AG04450 (cell line): ENCODE results near the gene ICAM5. TPM values are rescaled to one million over a fixed set of nuclear protein-coding genes. Genes with fewer than 3 reads are reported as not detected.

Experiments used
- CTCF ChIA-PET: fragments of 300-600, 350-600 bp; formaldehyde crosslinking; extraction: SDS; loops from one replicate; lab custom pipeline; 2022; ENCODE audit warnings: antibody characterized with exemption, inconsistent platforms; lab: Charles Lee
- POLR2A ChIA-PET: fragments of 350-600 bp; formaldehyde crosslinking; extraction: SDS; loops from one replicate; lab custom pipeline; 2021; ENCODE audit warnings: antibody characterized with exemption, inconsistent platforms; lab: Yijun Ruan, JAX
- DNase-seq: peaks from one replicate; pipeline ENCODE4 v3.0.0-alpha.2; 2011; ENCODE audit warnings: low read depth, low spot score
- H3K27ac ChIP-seq: one replicate; pipeline ENCODE4 v1.5.1; 2012; ENCODE audit warnings: low read depth, low read length, control low read depth
- H3K27me3 ChIP-seq: one replicate; pipeline ENCODE4 v1.6.0; 2012; ENCODE audit warnings: low read length; ENCODE audit not compliant: control insufficient read depth, insufficient read depth
- H3K4me3 ChIP-seq: 2 replicates; pipeline ENCODE4 v1.5.1; 2011; ENCODE audit warnings: mild to moderate bottlenecking, low read depth, low read length, control low read depth
- H3K9me3 ChIP-seq: 2 replicates; pipeline ENCODE4 v1.5.1; 2012; ENCODE audit warnings: low read length; ENCODE audit not compliant: control insufficient read depth, insufficient read depth
- polyA plus RNA-seq: library from polyadenylated mRNA; depleted of rRNA; stranded (reverse); fragments of >200 nt; gene quantifications from 2 replicates; pipeline ENCODE4 v1.2.3, GENCODE V29; 2011
- TF ChIP-seq, protein P1 (sequence below): IDR thresholded peaks from 2 replicates; pipeline ENCODE4 v1.5.1; 2011; ENCODE audit warnings: low read depth, low read length, control low read depth, inconsistent platforms

Gene ICAM5
- polyA plus RNA-seq, 1 experiment = 3.8 TPM

DNA sequence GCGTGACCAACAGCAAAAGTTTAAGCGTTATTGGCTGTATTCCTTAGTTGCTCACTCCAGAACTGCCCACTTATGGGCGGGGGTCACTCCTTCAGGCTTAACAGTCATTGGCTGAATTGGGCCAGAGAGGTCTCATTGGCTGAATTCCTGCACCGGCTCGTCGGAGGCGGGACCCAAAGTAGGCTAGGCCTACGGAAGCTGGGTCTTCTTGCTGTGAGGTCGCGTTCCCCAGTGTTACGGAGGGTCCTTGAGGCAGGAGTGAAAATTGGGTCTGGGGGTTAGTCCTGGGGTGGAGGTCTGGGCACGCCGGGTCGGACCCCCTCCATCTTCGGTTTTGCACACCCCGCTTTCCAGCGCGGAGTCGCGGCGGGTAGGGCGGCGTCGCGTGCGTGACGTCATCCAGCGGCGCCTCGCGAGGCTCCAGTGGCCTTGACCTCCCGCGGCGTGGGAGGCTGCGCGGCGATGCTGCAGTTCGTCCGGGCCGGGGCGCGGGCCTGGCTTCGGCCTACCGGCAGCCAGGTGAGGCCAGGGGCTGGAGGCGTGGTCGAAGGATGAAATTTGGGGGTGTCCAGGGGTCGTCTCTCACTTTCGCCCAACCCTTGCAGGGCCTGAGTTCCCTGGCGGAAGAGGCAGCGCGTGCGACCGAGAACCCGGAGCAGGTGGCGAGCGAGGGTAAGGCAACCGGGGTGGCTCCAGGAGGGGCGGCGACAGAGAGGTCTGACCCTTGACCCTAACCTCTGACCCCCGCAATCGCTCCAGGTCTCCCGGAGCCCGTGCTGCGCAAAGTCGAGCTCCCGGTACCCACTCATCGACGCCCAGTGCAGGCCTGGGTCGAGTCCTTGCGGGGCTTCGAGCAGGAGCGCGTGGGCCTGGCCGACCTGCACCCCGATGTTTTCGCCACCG is 37.7 kb upstream of the ICAM5 start, which contains the start of gene MRPL4:
MRPL4 (plus strand) TSS at position 423 of the 903 bp plus-strand sequence; CDS start at position 463, 40 bp downstream.
- no peaks in the 10 kb centered on the region for H3K27me3 ChIP-seq
- TF ChIP-seq, protein P1, sequence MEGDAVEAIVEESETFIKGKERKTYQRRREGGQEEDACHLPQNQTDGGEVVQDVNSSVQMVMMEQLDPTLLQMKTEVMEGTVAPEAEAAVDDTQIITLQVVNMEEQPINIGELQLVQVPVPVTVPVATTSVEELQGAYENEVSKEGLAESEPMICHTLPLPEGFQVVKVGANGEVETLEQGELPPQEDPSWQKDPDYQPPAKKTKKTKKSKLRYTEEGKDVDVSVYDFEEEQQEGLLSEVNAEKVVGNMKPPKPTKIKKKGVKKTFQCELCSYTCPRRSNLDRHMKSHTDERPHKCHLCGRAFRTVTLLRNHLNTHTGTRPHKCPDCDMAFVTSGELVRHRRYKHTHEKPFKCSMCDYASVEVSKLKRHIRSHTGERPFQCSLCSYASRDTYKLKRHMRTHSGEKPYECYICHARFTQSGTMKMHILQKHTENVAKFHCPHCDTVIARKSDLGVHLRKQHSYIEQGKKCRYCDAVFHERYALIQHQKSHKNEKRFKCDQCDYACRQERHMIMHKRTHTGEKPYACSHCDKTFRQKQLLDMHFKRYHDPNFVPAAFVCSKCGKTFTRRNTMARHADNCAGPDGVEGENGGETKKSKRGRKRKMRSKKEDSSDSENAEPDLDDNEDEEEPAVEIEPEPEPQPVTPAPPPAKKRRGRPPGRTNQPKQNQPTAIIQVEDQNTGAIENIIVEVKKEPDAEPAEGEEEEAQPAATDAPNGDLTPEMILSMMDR = no peak
- peak within 1 kb of the TSS; percentile 47 for H3K27ac ChIP-seq
- peak; percentile 95 for DNase-seq
- peaks cover 5% of the 10 kb centered on the region; the same call in 1 of the 2 replicates for H3K9me3 ChIP-seq
- POLR2A ChIA-PET = interaction anchor here (0.9 to 1.0 kb wide), 3 partner anchors 18 to 156 kb away, joined by 3 to 4 read pairs (median 3); no protein-coding TSS in a partner anchor
- CTCF ChIA-PET = no interaction called here
- H3K4me3 ChIP-seq = peak within 1 kb of the TSS; percentile 99

DNA sequence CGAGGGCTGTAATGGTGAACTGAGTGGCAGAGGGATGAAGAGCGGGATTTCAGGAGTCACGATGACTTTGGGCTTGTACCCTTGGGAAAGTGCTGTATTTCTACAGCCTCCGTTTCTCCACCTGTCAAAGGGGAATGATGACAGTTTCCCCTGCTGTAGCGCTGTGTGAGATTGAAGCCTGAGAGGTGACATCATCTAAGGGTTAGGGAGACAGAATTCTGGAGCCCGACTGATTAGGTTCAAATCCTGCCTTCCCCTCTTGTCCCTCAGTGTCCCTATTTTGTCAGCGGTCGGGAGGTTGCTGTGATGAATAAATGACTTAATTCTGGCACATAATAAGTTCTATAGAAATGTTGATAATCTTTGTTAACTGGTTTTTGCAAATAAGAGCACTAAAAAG is 37.0 kb upstream of the ICAM5 start:
- TF ChIP-seq, protein P1 = no peak
- Histone ChIP-seq H3K4me3 (peak overlapping the region; percentile 99), H3K9me3 (peaks cover 5% of the 10 kb centered on the region; the same call in 1 of the 2 replicates), H3K27ac (peak overlapping the region; percentile 39), H3K27me3 (no peaks in the 10 kb centered on the region)
- POLR2A ChIA-PET = no interaction called here
- CTCF ChIA-PET = interaction anchor here (0.6 kb wide), 2 partner anchors 102 to 154 kb away, joined by 3 to 4 read pairs; no protein-coding TSS in a partner anchor
- DNase-seq = no peak

GRCh38 chr19:10254244-10254643 is 35.5 kb upstream of the ICAM5 start:
- H3K27me3 ChIP-seq = no peaks in the 10 kb centered on the region
- no peak for DNase-seq
- no peak overlapping the region for H3K4me3 ChIP-seq
- TF ChIP-seq, protein P1 = no peak
- H3K9me3 ChIP-seq = peaks cover 9% of the 10 kb centered on the region; the same call in 1 of the 2 replicates
- CTCF ChIA-PET = no interaction called here
- POLR2A ChIA-PET = no interaction called here
- H3K27ac ChIP-seq = no peak overlapping the region

DNA sequence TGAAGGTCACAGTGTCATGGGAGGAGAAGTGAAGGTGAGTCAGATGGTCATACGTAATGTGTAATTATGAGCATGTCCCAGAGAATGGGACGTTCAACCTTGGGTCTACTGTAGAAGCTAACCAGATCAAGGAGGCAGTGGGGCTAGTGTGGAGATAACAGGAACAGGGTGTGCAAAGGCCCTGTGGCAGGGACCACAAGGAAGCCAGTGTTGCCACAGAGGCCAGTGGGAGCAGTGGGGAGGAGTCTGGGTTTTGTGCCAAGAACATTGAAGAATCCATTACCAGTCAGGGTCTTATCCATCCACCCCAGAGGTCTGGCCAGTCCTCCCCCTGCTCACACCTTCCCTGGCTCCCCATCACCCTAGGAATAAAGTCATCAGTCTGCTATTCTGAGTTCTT is 34.4 kb upstream of the ICAM5 start:
- DNase-seq = no peak
- Histone ChIP-seq H3K27ac (no peak overlapping the region), H3K9me3 (peaks cover 9% of the 10 kb centered on the region; the same call in 1 of the 2 replicates), H3K27me3 (no peaks in the 10 kb centered on the region), H3K4me3 (no peak overlapping the region)
- TF ChIP-seq, protein P1 = no peak
- CTCF ChIA-PET = interaction anchor here (6.6 kb wide), 1 partner anchor 134 kb away, joined by 188 read pairs; no protein-coding TSS in a partner anchor
- POLR2A ChIA-PET = no interaction called here
